Hepatocyte (in vitro differentiated cells): ENCODE data around the gene ENTR1. TPM values are rescaled to one million over a fixed set of nuclear protein-coding genes. Genes with fewer than 3 reads are reported as not detected.

Experiments
- DNase-seq: peaks from one replicate; pipeline ENCODE4 v3.0.0-alpha.2; 2016; ENCODE audit warnings: low spot score
- H2AFZ ChIP-seq: fragments of 200-600 bp; sonication (generic); 2 replicates; pipeline ENCODE4 v1.6.0; 2016; ENCODE audit warnings: antibody characterized with exemption, mild to moderate bottlenecking
- H3K27ac ChIP-seq: fragments of 200-600 bp; sonication (generic); 2 replicates; pipeline ENCODE4 v1.5.1; 2016; ENCODE audit warnings: mild to moderate bottlenecking
- H3K27me3 ChIP-seq: fragments of 200-600 bp; sonication (generic); 2 replicates; pipeline ENCODE4 v1.6.1; 2016
- H3K36me3 ChIP-seq: fragments of 200-600 bp; sonication (generic); replicated peaks from 2 replicates; pipeline ENCODE4 v1.5.1; 2016; ENCODE audit warnings: low read depth; ENCODE audit not compliant: insufficient read depth
- H3K4me1 ChIP-seq: fragments of 200-600 bp; sonication (generic); 2 replicates; pipeline ENCODE4 v1.5.1; 2016; ENCODE audit warnings: mild to moderate bottlenecking, moderate library complexity; ENCODE audit not compliant: insufficient read depth
- H3K4me2 ChIP-seq: fragments of 200-600 bp; sonication (generic); 2 replicates; pipeline ENCODE4 v1.6.0; 2016
- H3K4me3 ChIP-seq: fragments of 200-600 bp; sonication (generic); 2 replicates; pipeline ENCODE4 v1.5.1; 2016; ENCODE audit warnings: mild to moderate bottlenecking
- H3K79me2 ChIP-seq: fragments of 200-600 bp; sonication (generic); 2 replicates; pipeline ENCODE4 v1.6.0; 2017; ENCODE audit warnings: mild to moderate bottlenecking
- H3K9me2 ChIP-seq: fragments of 200-600 bp; sonication (generic); replicated peaks from 2 replicates; pipeline ENCODE4 v1.6.0; 2017; ENCODE audit warnings: mild to moderate bottlenecking; ENCODE audit not compliant: insufficient read depth
- H3K9me3 ChIP-seq: fragments of 200-600 bp; sonication (generic); 2 replicates; pipeline ENCODE4 v1.5.1; 2016; ENCODE audit warnings: low read depth, mild to moderate bottlenecking
- H4K20me1 ChIP-seq: fragments of 200-600 bp; sonication (generic); 2 replicates; pipeline ENCODE4 v1.6.0; 2016; ENCODE audit warnings: mild to moderate bottlenecking; ENCODE audit not compliant: insufficient read depth, poor library complexity, severe bottlenecking
- EZH2 ChIP-seq: fragments of 200-600 bp; sonication (generic); IDR thresholded peaks from 2 replicates; pipeline ENCODE4 v1.6.1; 2016; ENCODE audit warnings: antibody characterized with exemption, mild to moderate bottlenecking, borderline replicate concordance
- EZH2phosphoT487 ChIP-seq: fragments of 200-600 bp; sonication (generic); IDR thresholded peaks from one replicate; pipeline ENCODE4 v1.6.1; 2018; ENCODE audit warnings: antibody characterized with exemption, mild to moderate bottlenecking, low read depth, moderate library complexity; ENCODE audit not compliant: unreplicated experiment, severe bottlenecking
- WGBS: methylation state at CpG from one replicate; pipeline ENCODE4 v1.1.6; 2016; ENCODE audit warnings: low lambda C conversion rate; ENCODE audit errors: missing lambda C conversion rate; 5-methylcytosine and 5-hydroxymethylcytosine counted together
- polyA plus RNA-seq: library from polyadenylated mRNA; unstranded; fragments of >200 nt; fragmentation: Nextera tagmentation; extraction: Ambion mirVana; gene quantifications from 2 replicates; pipeline ENCODE4 v1.2.1, GENCODE V29; 2016
- total RNA-seq: library from RNA; depleted of rRNA; stranded (reverse); fragments of >200 nt; gene quantifications from 2 replicates; pipeline ENCODE4 v1.2.3, GENCODE V29; 2014
- TF ChIP-seq, protein P1 (sequence below): fragments of 200-600 bp; sonication (generic); IDR thresholded peaks from 2 replicates; pipeline ENCODE4 v1.5.1; 2016; ENCODE audit warnings: antibody characterized with exemption, mild to moderate bottlenecking; ENCODE audit not compliant: poor library complexity

Gene ENTR1
- total and polyA plus RNA-seq, 2 experiments from 2014 or later: 33.5 to 50.1 TPM

DNA sequence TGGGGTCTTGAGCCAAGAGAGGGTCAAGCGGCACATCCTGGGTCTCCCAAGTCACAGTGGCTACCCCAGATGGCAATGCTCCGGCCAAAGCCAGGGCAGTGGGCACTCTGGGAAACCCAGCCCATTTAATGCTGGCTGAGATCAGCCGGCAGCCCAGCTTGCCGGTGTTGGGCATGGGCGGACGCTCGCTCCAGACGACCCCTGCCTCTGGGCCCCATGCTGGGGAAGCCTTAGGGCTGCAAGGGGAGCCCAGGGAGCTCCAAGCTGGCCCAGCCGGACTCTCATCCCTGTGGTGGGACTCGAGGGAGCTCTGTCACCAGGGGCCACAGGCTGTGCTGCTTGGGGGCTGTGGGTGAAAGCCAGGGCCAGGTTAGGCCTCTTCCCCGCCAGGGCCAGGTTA is 31.0 kb downstream of the ENTR1 start:
- 96% methylated on average over 11 of the region's 11 CpGs for WGBS
- H3K9me2 ChIP-seq: no peaks in the 10 kb centered on the region
- H3K4me3 ChIP-seq: no peak overlapping the region
- H3K9me3 ChIP-seq: no peaks in the 10 kb centered on the region
- no peaks in the 10 kb centered on the region for H3K4me1 ChIP-seq
- no peaks in the 10 kb centered on the region for H4K20me1 ChIP-seq
- H3K79me2 ChIP-seq: no peaks in the 10 kb centered on the region
- H3K36me3 ChIP-seq: no peaks in the 10 kb centered on the region
- no peaks in the 10 kb centered on the region for H3K27me3 ChIP-seq
- H3K4me2 ChIP-seq: no peak overlapping the region
- H2AFZ ChIP-seq: no peak overlapping the region
- no peak for DNase-seq
- no peak overlapping the region for H3K27ac ChIP-seq
- TF ChIP-seq EZH2 (no peak), EZH2phosphoT487 (no peak)
- TF ChIP-seq, protein P1, sequence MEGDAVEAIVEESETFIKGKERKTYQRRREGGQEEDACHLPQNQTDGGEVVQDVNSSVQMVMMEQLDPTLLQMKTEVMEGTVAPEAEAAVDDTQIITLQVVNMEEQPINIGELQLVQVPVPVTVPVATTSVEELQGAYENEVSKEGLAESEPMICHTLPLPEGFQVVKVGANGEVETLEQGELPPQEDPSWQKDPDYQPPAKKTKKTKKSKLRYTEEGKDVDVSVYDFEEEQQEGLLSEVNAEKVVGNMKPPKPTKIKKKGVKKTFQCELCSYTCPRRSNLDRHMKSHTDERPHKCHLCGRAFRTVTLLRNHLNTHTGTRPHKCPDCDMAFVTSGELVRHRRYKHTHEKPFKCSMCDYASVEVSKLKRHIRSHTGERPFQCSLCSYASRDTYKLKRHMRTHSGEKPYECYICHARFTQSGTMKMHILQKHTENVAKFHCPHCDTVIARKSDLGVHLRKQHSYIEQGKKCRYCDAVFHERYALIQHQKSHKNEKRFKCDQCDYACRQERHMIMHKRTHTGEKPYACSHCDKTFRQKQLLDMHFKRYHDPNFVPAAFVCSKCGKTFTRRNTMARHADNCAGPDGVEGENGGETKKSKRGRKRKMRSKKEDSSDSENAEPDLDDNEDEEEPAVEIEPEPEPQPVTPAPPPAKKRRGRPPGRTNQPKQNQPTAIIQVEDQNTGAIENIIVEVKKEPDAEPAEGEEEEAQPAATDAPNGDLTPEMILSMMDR: no peak

DNA sequence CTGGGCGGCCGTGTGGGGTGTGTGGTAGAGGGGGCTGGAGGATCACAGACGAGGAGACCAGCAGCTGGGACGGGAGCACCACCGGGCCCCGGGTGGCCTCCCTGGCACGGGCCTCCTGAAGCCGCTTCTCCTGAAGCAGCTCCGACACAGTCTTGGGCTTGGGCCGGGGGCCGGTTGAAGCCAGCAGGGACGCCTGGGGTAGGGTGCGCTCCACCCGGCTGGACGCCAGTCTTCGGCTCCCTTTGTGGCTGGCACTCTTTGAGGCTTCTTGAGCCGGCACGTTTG is 31.5 kb downstream of the ENTR1 start:
- Histone ChIP-seq H3K4me1 (no peaks in the 10 kb centered on the region), H2AFZ (no peak overlapping the region), H3K79me2 (no peaks in the 10 kb centered on the region), H3K27ac (no peak overlapping the region), H3K9me3 (no peaks in the 10 kb centered on the region), H3K4me2 (no peak overlapping the region), H3K36me3 (no peaks in the 10 kb centered on the region), H3K9me2 (no peaks in the 10 kb centered on the region), H4K20me1 (no peaks in the 10 kb centered on the region), H3K4me3 (no peak overlapping the region), H3K27me3 (no peaks in the 10 kb centered on the region)
- no peak for DNase-seq
- TF ChIP-seq EZH2phosphoT487 (no peak), EZH2 (no peak)
- TF ChIP-seq, protein P1: no peak
- over 99% methylated on average over 14 of the region's 18 CpGs for WGBS

DNA sequence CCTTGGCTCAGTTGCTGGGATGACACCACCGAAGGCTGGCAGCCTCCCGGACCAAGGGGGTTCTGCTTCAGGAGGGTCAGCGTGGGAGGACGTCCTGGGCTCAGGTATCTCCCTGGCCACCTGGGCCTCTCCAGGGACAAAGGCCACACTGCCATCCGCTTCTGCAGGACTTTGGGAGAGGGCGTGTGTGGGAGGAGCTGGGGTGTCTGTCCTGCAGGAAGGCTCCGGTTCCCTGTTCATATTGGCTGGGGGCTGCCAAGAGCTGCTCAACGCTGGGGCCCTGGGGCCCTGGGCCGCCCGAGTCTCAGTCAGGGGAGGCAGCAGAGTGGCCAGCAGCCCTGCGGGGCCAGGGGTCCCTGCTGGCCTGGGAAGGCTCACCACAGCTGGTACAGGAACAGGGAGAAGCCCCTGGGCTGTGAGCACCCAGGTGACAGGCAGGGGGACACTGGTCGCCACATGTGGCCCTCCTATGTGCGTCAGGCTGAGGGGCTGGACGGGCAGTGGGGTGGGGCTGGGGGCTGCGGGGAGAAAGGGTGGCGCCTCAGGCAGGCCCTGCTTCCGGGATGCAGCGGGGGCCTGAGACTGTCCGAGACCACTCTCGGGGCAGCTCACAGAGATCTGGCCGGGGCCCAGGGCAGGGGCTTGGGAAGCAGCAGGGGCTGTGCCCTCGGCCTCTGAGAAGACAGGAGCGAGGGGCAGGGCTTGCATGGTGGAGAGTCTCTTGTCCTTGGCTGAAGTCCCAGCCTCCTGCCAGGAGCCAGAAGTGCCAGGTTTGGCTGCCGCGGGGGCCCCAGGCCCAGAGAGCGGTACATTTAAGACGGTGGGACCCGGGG is 32.0 kb downstream of the ENTR1 start:
- Histone ChIP-seq H3K4me1 (peaks cover 3% of the 10 kb centered on the region), H2AFZ (no peak overlapping the region), H3K36me3 (no peaks in the 10 kb centered on the region), H3K9me2 (no peaks in the 10 kb centered on the region), H3K79me2 (no peaks in the 10 kb centered on the region), H3K27ac (no peak overlapping the region), H3K27me3 (no peaks in the 10 kb centered on the region), H4K20me1 (no peaks in the 10 kb centered on the region), H3K9me3 (no peaks in the 10 kb centered on the region), H3K4me2 (no peak overlapping the region), H3K4me3 (no peak overlapping the region)
- DNase-seq: no peak
- WGBS: 87% methylated on average over 19 of the region's 28 CpGs
- TF ChIP-seq, protein P1: no peak
- TF ChIP-seq EZH2phosphoT487 (no peak), EZH2 (no peak)
